Measurements from ENCODE around the gene FAS. TPM values are rescaled to one million over a fixed set of nuclear protein-coding genes. Genes with fewer than 3 reads are reported as not detected.
"Not testable (repeated sequence)": the region's sequence is repeated elsewhere in the genome, so short reads cannot be mapped to it uniquely, and the experiment has no call there.

FAS gene
- total RNA-seq, 1 donor from 2014 or later, result 5.1 TPM

DNA sequence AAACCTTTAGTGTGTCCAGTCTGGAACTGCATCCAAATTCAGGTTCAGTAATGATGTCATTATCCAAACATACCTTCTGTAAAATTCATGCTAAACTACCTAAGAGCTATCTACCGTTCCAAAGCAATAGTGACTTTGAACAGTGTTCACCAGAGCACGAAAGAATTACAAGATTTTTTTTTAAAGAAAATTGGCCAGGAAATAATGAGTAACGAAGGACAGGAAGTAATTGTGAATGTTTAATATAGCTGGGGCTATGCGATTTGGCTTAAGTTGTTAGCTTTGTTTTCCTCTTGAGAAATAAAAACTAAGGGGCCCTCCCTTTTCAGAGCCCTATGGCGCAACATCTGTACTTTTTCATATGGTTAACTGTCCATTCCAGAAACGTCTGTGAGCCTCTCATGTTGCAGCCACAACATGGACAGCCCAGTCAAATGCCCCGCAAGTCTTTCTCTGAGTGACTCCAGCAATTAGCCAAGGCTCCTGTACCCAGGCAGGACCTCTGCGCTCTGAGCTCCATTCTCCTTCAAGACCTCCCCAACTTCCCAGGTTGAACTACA, 694 bp upstream of the FAS start:
- DNase-seq (ENCODE audit: low spot score), result no peak
- intact Hi-C loops (cut with DNase I), result loop anchor here (5.0 kb wide), 1 partner anchor 153 kb away; no protein-coding TSS in a partner anchor

DNA sequence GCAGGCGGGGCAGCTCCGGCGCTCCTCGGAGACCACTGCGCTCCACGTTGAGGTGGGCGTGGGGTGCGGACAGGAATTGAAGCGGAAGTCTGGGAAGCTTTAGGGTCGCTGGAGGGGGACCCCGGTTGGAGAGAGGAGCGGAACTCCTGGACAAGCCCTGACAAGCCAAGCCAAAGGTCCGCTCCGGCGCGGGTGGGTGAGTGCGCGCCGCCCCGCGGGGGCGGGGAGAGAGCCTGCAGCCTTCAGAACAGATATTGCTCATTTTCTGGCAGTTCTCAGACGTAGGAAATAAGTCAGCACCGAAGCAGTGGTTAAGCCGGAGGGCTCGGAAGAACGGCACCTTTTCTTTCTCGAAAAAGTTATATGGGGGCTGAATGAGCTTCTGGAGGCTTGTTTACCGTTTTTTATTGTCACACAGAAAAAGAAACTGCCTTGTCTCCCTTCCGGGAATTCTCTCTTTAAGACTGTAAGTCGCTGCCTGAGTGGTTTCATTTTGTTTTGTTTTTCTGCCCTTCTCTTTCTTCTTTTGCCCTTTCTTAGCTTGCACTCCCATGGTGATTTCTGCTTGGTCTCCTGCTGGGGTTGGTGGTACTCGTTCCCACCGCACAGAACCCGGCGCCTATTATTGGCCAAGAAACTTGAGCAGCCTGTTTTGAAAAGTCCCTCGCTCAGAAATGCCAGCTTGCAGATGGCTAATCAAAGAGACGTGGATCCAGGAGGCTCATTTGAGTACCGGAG, 732 bp downstream of the FAS start:
- DNase-seq (ENCODE audit: low spot score), result peak; percentile 90
- intact Hi-C loops (cut with DNase I), result no loop called here

DNA sequence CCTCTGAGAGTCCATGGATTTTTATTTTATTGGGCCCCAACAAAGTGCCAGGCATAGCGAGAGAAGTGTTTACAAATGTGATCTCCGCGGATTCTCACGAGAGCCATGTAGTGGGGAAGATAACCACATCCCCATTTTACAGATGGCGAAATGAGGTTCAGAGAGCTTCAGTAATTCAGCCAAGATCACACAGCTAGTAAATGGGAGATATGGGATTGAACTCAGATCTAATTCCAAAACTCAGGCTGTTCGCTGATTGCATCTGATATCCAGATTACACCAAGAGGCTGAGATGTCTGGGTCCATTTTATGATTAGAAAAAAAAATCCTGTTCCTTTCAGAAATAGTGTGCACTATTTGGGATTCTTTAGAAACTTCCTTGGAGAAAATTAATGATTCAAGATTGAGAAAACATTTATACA, 1.3 kb downstream of the FAS start:
- DNase-seq (ENCODE audit: low spot score), result no peak
- intact Hi-C loops (cut with DNase I), result no loop called here

GRCh38 chr10:88992921-88993524, 2.4 kb downstream of the FAS start:
- DNase-seq (ENCODE audit: low spot score), result no peak
- intact Hi-C loops (cut with DNase I), result no loop called here

- no peak for DNase-seq (ENCODE audit: low spot score)
- intact Hi-C loops (cut with DNase I), result no loop called here
These were observed 3.4 kb downstream of the FAS start for GRCh38 chr10:88994019-88994418.

- DNase-seq (ENCODE audit: low spot score), result no peak
- intact Hi-C loops (cut with DNase I), result no loop called here
These were observed 4.7 kb downstream of the FAS start for GRCh38 chr10:88995156-88995876.

DNA sequence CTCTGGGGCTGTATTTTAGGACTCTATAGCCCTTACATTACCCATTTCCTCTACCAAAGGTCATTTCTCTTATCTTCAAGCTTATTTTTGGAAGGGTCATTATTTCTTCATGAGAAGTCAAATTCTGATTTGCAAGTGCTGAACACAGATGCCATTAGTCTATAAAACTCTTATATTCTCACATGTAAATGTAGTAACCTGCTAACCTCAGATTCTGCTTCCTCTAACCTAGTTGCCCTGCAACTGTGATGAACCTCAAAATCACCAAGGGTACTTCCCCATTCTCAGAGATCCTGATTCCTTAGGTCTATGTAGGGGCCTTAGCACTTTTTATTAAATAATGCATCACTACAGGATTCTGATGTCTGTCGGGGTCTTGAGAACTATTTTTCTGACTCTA, 6.3 kb downstream of the FAS start:
- intact Hi-C loops (cut with DNase I), result no loop called here
- DNase-seq (ENCODE audit: low spot score), result no peak

DNA sequence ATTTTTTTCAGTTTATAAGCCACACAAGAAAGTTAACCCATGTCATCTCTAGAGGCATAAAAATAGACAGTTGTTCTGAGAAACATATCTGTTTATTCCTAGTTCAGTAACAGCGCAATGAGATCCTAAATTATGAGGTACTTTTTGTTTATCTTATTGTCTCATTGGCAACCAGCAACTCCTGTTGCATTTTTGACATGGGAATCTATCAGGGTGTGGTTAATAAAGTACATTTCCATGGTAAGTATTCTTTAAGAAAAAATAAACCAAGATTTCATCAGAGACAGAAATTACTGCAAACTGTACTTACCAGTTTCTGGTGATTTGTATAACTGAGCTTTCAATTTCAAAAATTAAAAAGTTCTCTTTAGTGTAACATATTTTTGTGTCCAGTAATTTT, 9.0 kb downstream of the FAS start:
- intact Hi-C loops (cut with DNase I), result no loop called here
- no peak for DNase-seq (ENCODE audit: low spot score)

DNA sequence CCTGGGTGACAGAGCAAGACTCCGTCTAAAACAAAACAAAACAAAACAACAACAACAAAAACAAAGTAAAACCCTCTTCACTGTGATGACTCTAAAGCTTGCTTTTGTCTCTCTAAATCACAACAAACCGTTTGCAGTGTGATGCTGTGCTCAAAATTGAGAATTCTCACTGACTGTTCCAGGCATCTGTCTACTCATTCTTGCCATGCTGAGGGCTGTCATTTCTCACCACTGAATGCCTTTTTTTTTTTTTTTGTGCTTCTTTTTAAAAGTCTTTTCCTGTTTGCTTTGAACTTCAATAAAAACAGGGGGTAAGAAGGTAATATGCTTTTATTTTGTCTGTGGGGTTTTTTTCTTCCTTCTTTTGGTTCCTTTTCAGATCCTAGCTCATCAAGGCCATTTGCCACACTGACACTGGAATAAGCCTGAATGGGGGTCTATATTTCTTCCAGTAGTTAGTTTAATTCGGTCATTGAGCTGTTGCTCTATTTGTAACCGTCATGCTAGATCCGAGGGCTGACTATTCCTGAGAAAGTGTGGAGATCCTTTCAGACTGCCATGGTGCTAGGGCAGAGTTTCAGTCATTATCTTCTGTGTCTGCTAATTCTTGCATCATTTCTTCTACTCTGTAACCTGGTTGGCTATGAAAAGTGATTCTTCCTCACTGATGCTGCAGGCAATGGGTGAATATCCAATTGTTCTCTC, 10.6 kb downstream of the FAS start:
- no peak for DNase-seq (ENCODE audit: low spot score)
- intact Hi-C loops (cut with DNase I), result no loop called here

DNA sequence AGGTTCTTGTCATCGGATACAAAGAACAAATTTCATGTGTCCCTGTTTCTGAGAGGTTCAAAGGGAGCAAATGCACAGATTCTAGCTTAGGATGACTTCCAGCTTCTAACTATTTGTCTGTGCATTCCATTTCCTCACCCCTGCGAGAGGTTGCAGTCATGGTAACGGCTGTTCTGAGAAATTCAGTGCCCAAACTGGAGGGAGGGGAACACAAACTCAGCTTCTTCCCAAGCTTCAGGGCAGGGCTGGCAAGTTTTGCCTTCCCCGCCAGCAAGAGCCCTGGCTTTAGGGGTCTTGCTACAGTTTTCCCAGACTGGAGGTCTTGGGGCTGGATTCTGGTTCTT, 11.1 kb downstream of the FAS start:
- no peak for DNase-seq (ENCODE audit: low spot score)
- intact Hi-C loops (cut with DNase I), result no loop called here

DNA sequence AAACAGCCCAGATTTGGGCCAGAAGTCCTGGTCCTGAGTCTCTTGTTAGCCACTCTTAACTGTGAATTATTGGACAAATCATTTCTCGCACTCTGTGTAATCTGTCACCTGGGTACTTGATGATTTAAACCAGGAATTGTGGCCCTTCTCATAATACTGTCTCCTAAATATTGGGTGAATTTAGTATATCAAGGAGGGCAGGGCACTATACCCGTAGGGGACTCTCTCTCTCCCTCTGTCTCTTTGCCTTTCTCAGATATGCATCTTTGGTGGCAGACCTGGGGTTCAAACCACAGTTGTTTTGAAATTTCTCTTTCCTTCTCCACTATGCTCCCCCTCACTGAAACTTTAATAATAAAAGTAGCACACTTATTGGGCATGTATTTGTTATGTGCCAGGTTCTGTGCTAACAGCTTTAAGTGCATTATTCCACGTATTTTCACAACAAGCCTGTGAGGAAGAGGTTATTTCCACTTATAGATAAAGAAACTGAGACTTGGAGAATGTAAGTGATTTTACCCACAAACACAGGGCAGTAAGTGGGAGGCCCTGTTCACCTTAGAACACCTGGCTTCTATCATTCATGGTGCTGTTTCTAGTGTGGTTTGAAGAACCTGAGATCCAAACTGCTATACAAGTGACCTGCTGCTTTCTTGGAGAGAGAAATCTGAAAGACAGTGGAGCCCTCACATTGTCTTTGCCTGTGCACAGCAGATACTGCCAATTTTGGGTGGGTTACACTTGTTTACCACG, 11.8 kb downstream of the FAS start:
- intact Hi-C loops (cut with DNase I), result no loop called here
- DNase-seq (ENCODE audit: low spot score), result no peak

- no peak for DNase-seq (ENCODE audit: low spot score)
- intact Hi-C loops (cut with DNase I), result no loop called here
These were observed 12.7 kb downstream of the FAS start for GRCh38 chr10:89003344-89003743.

DNA sequence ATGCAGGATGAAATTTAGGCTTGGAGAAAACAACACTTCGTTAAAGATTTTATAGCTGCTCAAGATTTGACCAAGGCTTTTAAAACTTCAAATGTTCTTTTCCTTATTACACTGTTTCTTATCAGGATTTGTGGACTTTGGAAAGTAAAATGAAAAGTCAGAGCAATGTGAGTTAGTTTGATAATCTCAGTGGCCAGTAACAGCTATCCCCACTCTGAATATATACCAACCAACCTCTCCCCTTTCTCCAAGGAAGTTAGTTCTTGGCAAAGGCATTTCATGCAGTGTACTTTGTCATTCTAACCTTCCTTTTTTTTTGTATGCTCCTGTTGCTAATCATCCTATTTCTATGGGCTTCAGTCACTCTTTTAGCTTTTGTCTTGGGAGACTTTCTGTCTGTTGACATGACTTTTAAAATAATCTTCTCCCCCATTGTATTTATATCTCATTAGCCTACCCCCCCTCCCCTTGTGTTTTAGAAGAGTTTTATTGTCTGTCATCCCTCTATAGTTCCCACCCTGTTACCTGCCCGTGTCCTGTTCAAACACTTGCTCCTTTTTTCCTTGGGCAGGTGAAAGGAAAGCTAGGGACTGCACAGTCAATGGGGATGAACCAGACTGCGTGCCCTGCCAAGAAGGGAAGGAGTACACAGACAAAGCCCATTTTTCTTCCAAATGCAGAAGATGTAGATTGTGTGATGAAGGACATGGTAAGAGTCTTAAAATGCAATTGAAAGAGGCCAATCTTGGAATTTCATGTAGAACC, 16.7 kb downstream of the FAS start:
- DNase-seq (ENCODE audit: low spot score), result no peak
- intact Hi-C loops (cut with DNase I), result no loop called here

DNA sequence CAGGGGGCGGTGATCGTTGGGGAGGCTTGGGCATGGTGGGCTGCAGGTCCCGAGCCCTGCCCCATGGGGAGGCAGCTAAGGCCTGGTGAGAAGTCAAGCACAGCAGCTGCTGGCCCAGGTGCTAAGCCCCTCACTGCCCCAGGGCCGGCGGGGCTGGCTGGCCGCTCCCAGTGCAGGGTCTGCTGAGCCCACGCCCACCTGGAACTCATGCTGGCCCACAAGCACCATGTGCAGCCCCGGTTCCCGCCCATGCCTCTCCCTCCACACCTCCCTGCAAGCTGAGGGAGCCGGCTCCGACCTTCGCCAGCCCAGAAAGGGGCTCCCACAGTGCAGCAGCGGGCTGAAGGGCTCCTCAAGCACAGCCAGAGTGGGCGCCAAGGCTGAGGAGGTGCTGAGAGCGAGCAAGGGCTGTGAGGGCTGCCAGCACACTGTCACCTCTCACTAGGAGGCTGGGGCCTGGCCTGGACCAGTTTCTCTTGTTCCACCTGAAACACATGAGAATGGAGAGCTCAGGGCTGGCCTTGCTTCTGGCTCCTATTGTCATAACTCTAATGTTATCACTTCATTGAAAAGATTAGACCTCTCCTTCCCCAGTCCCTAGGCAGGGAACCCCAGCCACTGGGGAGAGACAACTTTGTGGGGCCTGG, 28.2 kb downstream of the FAS start:
- DNase-seq (ENCODE audit: low spot score); intact Hi-C loops (cut with DNase I): not testable (repeated sequence)

- intact Hi-C loops (cut with DNase I), result no loop called here
These were observed 29.1 kb downstream of the FAS start for GRCh38 chr10:89019569-89020327.

GRCh38 chr10:89021526-89021925, 30.9 kb downstream of the FAS start:
- intact Hi-C loops (cut with DNase I), result not testable (repeated sequence)

More at GRCh38 chr10:89019569-89020327, 29.1 kb downstream of the FAS start:
- no peak for DNase-seq (ENCODE audit: low spot score)

GRCh38 chr10:89022734-89023133, 32.1 kb downstream of the FAS start:
- intact Hi-C loops (cut with DNase I), result no loop called here
- DNase-seq (ENCODE audit: low spot score), result no peak

More at GRCh38 chr10:89021526-89021925, 30.9 kb downstream of the FAS start:
- not testable (repeated sequence) for DNase-seq (ENCODE audit: low spot score)
